Measurements from ENCODE around the gene PDSS2. TPM values are rescaled to one million over a fixed set of nuclear protein-coding genes. Genes with fewer than 3 reads are reported as not detected.

Gene PDSS2
- total and polyA plus RNA-seq, 9 of the 15 experiments (the other 6 are each of a cell fraction or from before 2014, with no cell fraction given): 5.8 to 21.1 (median 12.0) TPM

GRCh38 chr6:107345393-107345792, 114.0 kb downstream of the PDSS2 start (continued):
- TF ChIP-seq NCOA1 (IDR thresholded peaks at IDR 0.05; ENCODE audit: low read depth): no peak
- no peak for TF ChIP-seq ASH1L (IDR thresholded peaks at IDR 0.05; ENCODE audit: borderline replicate concordance, low read depth, partially characterized antibody)
- TF ChIP-seq ZNF184 (CRISPR knock-in tag; IDR thresholded peaks at IDR 0.05): no peak
- peak; percentile 53 to 54; a peak in 2 of 4 replicates for TF ChIP-seq TRIM24 (IDR thresholded peaks at IDR 0.05)

- H4K20me1 ChIP-seq (replicated peaks; ENCODE audit: control insufficient read depth, insufficient read depth, low read length): no peaks in the 10 kb centered on the region
- ChIA-PET POLR2A (no interaction called here), CTCF (ENCODE audit: low intra/inter-chr PET ratio) (no interaction called here)
- FAIRE-seq: no peak
- no peak overlapping the region for H3K4me3 ChIP-seq
- 57% methylated on average over 2 of the region's 2 CpGs for WGBS (ENCODE audit: insufficient coverage, low coverage, missing lambda C conversion rate)
- no peak overlapping the region for H3K4me2 ChIP-seq (ENCODE audit: insufficient read depth, low read length)
- no peaks in the 10 kb centered on the region for H3K9me3 ChIP-seq (replicated peaks; ENCODE audit: control insufficient read depth, insufficient read depth, low read depth, low read length)
- no peak overlapping the region for H3K9ac ChIP-seq (ENCODE audit: insufficient read depth in 1 of 2, low read depth in 2 of 2, low read length in 2 of 2)
- no peaks in the 10 kb centered on the region for H3K79me2 ChIP-seq (ENCODE audit: control insufficient read depth, insufficient read depth, low read length)
- H3K27ac ChIP-seq (ENCODE audit: extremely low read depth, low read depth, low read length): no peak overlapping the region
- no peak for DNase-seq (ENCODE audit: extremely low read depth in 1 of 4, low spot score in 3 of 4)
- intact Hi-C loops (cut with micrococcal nuclease) (no loop called here), in situ Hi-C loops (cut with MboI) (no loop called here)
- BruUV-seq (replicated peaks): no TSS peak
- no peaks in the 10 kb centered on the region for H3K9me1 ChIP-seq (ENCODE audit: control insufficient read depth, insufficient read depth, low read length)
- peak; percentile 41; the same call in 1 of the 3 replicates for ATAC-seq
- H3K36me3 ChIP-seq (ENCODE audit: control insufficient read depth, insufficient read depth, low read length): no peaks in the 10 kb centered on the region
- no peak overlapping the region for H2AFZ ChIP-seq (ENCODE audit: low read depth, low read length)
- no peaks in the 10 kb centered on the region for H3K27me3 ChIP-seq (ENCODE audit: control insufficient read depth in 2 of 2, insufficient read depth in 2 of 2, low read length in 2 of 2)
- H3K4me1 ChIP-seq (replicated peaks in 1 of 2; ENCODE audit: control insufficient read depth in 2 of 2, insufficient read depth in 2 of 2, low read length in 2 of 2): no peaks in the 10 kb centered on the region; a peak in 1 of 5 replicates
- TF ChIP-seq PTTG1 (tag; IDR thresholded peaks at IDR 0.05; ENCODE audit: low read depth): no peak
Measured at GRCh38 chr6:107344981-107345380, 114.4 kb downstream of the PDSS2 start.

- FAIRE-seq (no peak), DNase-seq (ENCODE audit: extremely low read depth in 1 of 4, low spot score in 3 of 4) (no peak), ATAC-seq (no peak)
- H4K20me1 ChIP-seq (replicated peaks; ENCODE audit: control insufficient read depth, insufficient read depth, low read length): no peaks in the 10 kb centered on the region
- intact Hi-C loops (cut with micrococcal nuclease) (no loop called here), in situ Hi-C loops (cut with MboI) (no loop called here)
- H3K27me3 ChIP-seq (ENCODE audit: control insufficient read depth in 2 of 2, insufficient read depth in 2 of 2, low read length in 2 of 2): no peaks in the 10 kb centered on the region
- no peak overlapping the region for H3K4me2 ChIP-seq (ENCODE audit: insufficient read depth, low read length)
- H3K27ac ChIP-seq (ENCODE audit: extremely low read depth, low read depth, low read length): no peak overlapping the region
- ChIA-PET POLR2A (no interaction called here), CTCF (ENCODE audit: low intra/inter-chr PET ratio) (no interaction called here)
- no peaks in the 10 kb centered on the region; a peak in 1 of 5 replicates for H3K4me1 ChIP-seq (replicated peaks in 1 of 2; ENCODE audit: control insufficient read depth in 2 of 2, insufficient read depth in 2 of 2, low read length in 2 of 2)
- 47% methylated on average over 2 of the region's 2 CpGs for WGBS (ENCODE audit: insufficient coverage, low coverage, missing lambda C conversion rate)
- BruUV-seq (replicated peaks): no TSS peak
- H3K9ac ChIP-seq (ENCODE audit: insufficient read depth in 1 of 2, low read depth in 2 of 2, low read length in 2 of 2): no peak overlapping the region
- H2AFZ ChIP-seq (ENCODE audit: low read depth, low read length): no peak overlapping the region
- H3K9me3 ChIP-seq (replicated peaks; ENCODE audit: control insufficient read depth, insufficient read depth, low read depth, low read length): no peaks in the 10 kb centered on the region
- no peaks in the 10 kb centered on the region for H3K79me2 ChIP-seq (ENCODE audit: control insufficient read depth, insufficient read depth, low read length)
- H3K36me3 ChIP-seq (ENCODE audit: control insufficient read depth, insufficient read depth, low read length): no peaks in the 10 kb centered on the region
- H3K9me1 ChIP-seq (ENCODE audit: control insufficient read depth, insufficient read depth, low read length): no peaks in the 10 kb centered on the region
- no peak overlapping the region for H3K4me3 ChIP-seq
- TF ChIP-seq POU5F1 (IDR thresholded peaks at IDR 0.05; ENCODE audit: borderline replicate concordance, low read depth, low read length, partially characterized antibody) (no peak), SMAD3 (CRISPR knock-in tag; conservative IDR thresholded peaks at IDR 0.05) (no peak), TCF7 (IDR thresholded peaks at IDR 0.05; ENCODE audit: borderline replicate concordance) (no peak), ZNF354B (CRISPR knock-in tag; IDR thresholded peaks at IDR 0.05) (no peak), ARHGAP35 (IDR thresholded peaks at IDR 0.05; ENCODE audit: partially characterized antibody) (no peak), SMARCA4 (IDR thresholded peaks at IDR 0.05) (no peak), SP2 (IDR thresholded peaks at IDR 0.05; ENCODE audit: extremely low read depth, low read depth, low read length, poor library complexity, severe bottlenecking) (no peak), BRCA1 (IDR thresholded peaks at IDR 0.05) (no peak), BRCA1 (CRISPR knock-in tag; IDR thresholded peaks at IDR 0.05) (no peak), BRD4 (IDR thresholded peaks at IDR 0.05) (no peak), KLF6 (CRISPR knock-in tag; IDR thresholded peaks at IDR 0.05; ENCODE audit: borderline replicate concordance) (no peak), NFATC3 (IDR thresholded peaks at IDR 0.05) (no peak), DLX4 (CRISPR knock-in tag; IDR thresholded peaks at IDR 0.05) (no peak), BCL6 (CRISPR knock-in tag; IDR thresholded peaks at IDR 0.05) (no peak), TCF7L2 (IDR thresholded peaks at IDR 0.05; ENCODE audit: low read depth, low read length) (no peak)
Measured at GRCh38 chr6:107344383-107344782, 115.0 kb downstream of the PDSS2 start.
